DND-41 (cell line): ENCODE measurements around the gene NT5M.

Experiments
- CTCF ChIP-seq: IDR thresholded peaks from 2 replicates; pipeline ENCODE4 v1.5.1; 2012; ENCODE audit warnings: borderline replicate concordance, low read length, moderate library complexity, mild to moderate bottlenecking; ENCODE audit not compliant: poor library complexity, severe bottlenecking; ENCODE audit errors: extremely low read depth
- EZH2 ChIP-seq: IDR thresholded peaks from 3 replicates; pipeline ENCODE4 v1.6.1; 2012; ENCODE audit warnings: borderline replicate concordance, low read depth, mild to moderate bottlenecking, moderate library complexity, low read length, inconsistent platforms; ENCODE audit not compliant: severe bottlenecking

DNA sequence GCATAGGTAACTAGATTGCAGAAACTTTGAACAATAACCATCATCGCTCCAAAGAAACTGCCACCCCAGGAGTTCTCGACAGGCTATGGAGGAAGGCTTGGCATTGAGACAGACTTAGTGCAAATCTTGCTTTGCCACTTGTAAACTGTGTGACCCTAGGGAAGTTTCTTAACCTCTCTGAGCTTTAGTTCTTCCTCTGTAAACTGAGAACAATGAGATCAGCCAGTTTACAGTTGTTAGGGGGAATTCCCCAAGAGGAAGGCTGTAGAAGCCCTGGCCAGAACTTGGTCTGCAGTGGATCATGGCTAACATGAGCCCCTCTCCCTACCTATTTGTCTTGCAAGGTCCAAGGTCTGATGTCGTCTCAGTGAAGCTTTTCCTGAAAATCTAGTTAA lies 78.9 kb downstream of the NT5M start:
- TF ChIP-seq CTCF, result no peak
- no peak for TF ChIP-seq EZH2
